Renal cortex interstitium (tissue), 11 donors: Measurements from ENCODE around the gene REXO1. TPM values are rescaled to one million over a fixed set of nuclear protein-coding genes. Genes with fewer than 3 reads are reported as not detected.

Experiments
- DNase-seq, 11 donors: peaks; one replicate each; pipeline ENCODE4 v3.0.0-alpha.2; 2013; ENCODE audit warnings: low read depth in 9 of 11, low spot score in 4 of 11; ENCODE audit errors: extremely low read depth in 1 of 11
- polyA plus RNA-seq, 3 donors: library from polyadenylated mRNA; unstranded; fragments of 120-200 nt; gene quantifications; one replicate each; pipeline ENCODE4 v1.2.1, GENCODE V29; 2013; ENCODE audit not compliant: insufficient read length in 3 of 3

REXO1 gene
- polyA plus RNA-seq, 3 donors = 23.3 to 32.7 (median 32.6) TPM

GRCh38 chr19:1786668-1787067, 61.6 kb downstream of the REXO1 start:
- DNase-seq = no peak

DNA sequence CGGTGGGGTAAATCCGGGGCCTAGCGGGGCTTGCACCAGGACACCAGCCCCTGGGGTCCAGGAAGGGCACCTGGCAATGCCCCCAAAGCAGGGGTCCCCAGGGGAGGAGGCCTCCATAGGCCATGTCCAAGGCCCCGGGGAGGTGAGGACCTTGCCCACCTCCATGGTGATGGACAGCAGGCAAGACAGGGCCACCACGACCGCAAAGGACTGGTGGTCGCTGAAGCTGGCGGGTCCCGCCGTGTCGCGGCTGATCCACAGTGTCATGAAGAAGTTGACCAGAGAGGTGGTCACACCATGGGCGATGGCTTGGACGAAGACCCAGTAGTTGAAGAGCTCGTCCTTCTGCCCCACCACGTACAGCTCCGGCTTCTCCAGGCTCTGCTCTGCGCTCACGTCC, 63.0 kb downstream of the REXO1 start:
- DNase-seq = no peak

DNA sequence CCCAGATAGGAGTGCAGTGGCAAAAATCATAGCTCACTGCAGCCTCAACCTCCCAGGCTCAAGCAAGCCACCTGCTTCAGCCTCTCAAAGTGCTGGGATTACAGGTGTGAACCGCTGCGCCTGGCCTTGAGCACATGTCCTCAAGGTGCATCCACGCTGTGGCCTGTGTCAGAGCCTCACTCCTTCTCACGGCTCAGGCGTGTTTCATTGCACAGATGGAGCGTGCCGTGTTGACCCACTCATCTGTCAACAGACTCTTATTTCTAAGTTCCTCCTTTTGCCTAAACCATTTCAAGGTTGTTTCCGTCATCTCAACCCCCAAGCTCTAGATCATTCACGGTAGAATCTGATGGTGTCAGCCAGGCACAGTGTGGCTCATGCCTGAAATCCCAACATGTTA, 64.4 kb downstream of the REXO1 start:
- DNase-seq = no peak

DNA sequence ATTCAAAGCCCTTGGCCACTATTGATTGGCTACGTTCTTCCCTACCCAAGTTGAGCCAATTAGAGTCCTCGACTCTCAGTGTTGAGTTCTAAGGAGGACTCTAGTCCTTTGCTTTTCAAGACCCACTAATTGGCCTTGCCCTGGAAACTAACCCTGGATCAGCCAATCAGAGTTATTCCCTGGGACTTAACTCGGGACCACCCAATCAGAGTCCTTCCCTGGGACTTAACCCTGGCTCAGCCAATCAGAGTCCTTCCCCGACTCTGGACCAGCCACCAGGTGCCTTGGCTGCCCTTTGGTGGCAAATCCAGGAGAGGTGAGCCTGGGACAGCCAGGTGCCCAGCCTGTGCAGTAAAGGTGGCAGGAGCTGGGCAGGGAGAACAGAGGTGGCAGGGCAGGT, 64.9 kb downstream of the REXO1 start:
- no peak for DNase-seq

GRCh38 chr19:1782521-1782920, 65.8 kb downstream of the REXO1 start:
- DNase-seq = no peak

- DNase-seq = no peak
Observed at GRCh38 chr19:1780272-1780958, 67.9 kb downstream of the REXO1 start.

- DNase-seq = no peak
Observed at GRCh38 chr19:1779574-1779973, 68.7 kb downstream of the REXO1 start.

DNA sequence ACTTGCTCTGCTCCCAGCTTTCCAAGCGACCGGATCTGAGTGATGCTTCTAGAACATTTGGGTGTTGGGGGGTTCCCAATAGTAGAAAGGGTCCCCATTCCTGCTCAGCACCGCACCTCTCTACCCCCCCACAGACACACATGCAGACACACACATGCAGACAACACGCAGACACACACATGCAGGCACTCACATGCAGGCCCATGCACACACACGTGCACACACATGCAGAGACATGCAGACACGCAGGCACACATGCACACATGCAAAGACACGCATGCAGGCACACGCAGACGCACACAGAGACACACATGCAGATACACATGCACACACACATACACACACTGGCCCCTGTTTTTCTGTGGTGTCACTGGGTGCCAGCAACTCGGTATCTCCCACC, 71.1 kb downstream of the REXO1 start:
- DNase-seq = no peak

- no peak for DNase-seq
Observed at GRCh38 chr19:1776606-1777147, 71.6 kb downstream of the REXO1 start.

- no peak for DNase-seq
Observed at GRCh38 chr19:1775951-1776605, 72.2 kb downstream of the REXO1 start.

GRCh38 chr19:1774989-1775772, 73.1 kb downstream of the REXO1 start:
- no peak for DNase-seq

- DNase-seq = peak in 1 of 11 donors; percentile 38
Observed at GRCh38 chr19:1773184-1773583, 75.1 kb downstream of the REXO1 start.

DNA sequence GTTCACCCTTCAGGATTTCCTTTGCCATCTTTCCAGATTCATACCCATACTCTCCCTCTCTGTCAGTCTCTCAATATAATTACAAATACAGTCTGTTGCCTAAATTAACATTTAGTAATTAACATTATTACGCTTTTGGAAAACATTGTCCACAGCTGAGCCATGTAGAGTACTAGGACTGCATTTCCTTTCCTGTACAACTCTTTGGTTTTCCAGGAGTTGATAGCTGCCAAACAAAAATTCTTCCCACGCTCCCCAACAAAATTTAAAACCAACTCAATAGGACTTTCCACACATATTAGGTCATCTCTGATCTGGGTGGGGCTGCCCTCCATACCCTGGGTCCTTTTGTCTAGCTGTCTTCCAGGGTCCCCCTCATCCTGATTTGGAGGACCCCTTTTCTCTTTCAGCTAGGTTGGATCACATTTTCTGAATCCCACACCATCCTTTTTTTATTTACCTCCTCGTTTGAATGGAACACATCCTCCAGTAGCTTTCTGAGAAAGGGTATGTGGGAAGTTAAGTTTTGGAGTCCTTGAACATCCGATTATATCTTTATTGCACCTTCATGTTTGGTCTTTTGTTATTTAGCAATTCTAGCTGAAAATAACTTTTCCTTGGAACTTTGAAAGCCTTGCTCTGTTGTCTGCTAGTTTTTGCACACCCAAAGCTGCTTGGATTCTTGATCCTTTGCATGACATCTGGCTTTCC, 77.3 kb downstream of the REXO1 start:
- no peak for DNase-seq

GRCh38 chr19:1769645-1769985, 78.7 kb downstream of the REXO1 start:
- no peak for DNase-seq

DNA sequence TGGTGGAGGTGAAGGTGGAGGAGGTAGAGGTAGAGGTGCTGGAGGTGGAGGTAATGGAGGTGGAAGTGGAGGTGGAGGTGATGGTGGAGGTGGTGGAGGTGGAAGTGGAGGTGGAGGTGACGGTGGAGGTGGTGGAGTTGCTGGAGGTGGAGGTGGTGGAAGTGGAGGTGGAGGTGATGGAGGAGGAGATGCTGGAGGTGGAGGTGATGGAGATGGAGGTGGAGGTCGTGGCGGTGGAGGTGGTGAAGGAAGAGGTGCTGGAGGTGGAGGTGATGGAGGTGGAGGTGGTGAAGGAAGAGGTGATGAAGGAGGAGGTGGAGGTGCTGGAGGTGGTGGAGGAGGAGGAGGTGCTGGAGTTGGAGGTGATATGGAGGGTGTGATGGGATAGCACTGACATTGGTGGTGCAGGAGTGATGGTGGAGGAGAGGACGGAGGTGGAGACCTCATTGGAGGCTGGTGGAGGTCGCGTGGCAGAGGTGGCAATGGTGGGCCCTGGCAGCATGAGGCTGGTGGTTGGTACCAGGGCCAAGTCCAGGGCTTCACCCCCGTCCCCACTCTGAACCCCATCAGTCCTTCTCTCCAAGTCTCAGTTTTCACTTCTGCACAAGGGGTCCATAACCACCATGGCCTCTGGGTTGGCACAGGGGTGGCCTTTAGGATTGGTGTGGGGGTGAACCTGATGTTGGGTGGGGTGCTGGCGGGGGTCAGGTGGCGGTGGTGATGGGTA, 79.2 kb downstream of the REXO1 start:
- DNase-seq = no peak

GRCh38 chr19:1768248-1768647, 80.0 kb downstream of the REXO1 start:
- DNase-seq = no peak

DNA sequence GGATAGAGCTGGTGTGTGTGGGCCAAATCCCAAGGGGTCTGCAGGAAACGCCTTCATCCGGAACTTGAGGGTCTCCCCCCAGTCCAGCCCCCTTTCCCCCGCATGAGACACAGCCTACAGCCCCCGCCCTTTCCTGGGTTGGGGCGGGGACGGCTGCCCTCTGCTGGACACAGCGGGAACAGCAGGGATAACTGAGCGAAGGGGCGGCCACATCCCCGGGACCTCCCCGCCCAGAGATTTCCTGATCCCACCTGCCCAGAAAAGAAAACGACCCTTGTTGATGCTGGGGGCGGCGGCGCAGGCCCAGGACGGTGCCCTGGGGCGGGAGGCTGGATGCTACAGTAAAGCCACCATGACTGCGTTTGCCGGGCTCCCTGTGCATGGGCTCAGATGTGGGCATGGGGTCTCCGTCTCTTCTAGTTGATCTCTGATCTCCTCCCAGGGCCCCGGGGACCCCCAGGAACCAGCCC, 80.8 kb downstream of the REXO1 start:
- DNase-seq = peak in 2 of 11 donors; percentile 36 to 41

DNA sequence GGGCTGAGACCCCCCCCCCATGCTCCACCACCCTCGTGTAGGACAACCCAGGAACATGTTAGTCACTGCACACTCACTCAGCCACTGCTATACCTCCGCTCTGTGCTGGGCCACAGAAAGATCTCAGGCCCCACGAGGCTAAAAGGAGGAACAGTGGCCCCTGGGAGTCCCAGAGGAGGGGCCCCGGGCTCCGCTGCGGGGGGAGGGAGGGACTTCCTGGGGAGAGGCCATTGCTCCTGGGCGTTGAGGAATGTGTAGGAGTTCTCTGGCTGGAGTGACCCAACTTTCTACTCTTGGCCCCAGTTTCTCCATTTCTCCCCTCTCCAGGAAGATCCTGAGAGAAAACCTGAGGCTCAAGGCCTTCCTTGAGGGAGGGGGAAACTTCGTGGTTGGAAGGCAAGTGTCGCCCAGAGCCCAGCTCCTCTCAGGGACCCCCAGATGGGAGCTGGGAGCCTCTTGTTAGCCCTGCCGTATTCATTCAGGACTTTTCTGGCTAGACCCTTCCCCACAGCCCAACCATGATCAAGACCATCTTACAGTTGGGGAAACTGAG, 81.4 kb downstream of the REXO1 start:
- no peak for DNase-seq
